ENCODE data around the gene PCDH18.

DNA sequence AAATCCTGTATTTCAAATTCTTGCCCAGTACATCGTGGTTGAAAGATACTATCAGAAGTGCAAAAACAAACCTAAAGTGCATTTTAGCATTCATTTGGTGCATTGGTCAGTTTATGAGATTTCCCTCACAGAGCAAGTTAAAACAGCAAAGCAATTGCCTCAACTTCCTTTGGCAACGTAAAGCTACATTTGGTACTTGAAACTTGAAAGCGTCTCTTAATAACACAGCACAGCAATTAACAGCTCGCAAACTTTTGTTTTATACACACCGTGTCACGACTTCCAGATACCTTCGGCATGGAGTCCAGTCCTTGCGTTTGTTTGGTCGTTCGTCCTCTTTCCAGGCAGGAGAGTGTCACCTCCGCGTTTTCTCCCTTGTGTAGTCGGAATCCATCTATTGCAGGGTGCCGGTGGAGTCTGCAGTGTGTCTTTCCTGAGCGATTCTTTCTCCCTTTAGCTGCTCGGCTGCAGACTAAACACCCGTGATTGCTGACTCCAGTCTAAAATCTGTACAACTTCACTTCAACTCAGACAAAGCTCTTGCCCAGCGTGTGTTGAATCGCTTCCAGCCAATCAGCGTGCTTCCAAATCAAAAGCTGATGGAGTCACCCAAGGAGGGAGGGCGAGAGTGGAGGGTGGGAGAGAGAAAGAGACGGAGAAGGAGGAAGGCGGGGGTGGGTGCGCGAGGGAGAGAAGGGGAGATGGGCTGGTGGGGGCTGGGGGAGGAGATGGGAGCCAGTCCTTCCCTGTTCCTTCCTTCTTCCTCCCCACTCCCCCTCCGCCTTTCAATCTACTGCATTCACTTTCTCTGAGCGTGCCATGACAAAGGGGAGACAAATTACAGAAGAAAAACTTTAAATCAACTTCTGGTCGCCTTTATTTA lies at the start of gene PCDH18:
- TF ChIP-seq CTCF (IDR thresholded peaks at IDR 0.05), result no peak
- TF ChIP-seq EZH2 (IDR thresholded peaks at IDR 0.05; ENCODE audit: borderline replicate concordance, insufficient read depth, low read depth, low read length, poor library complexity, severe bottlenecking), result no peak
